GM12878 (cell line): ENCODE measurements around the gene GLA. TPM values are rescaled to one million over a fixed set of nuclear protein-coding genes. Genes with fewer than 3 reads are reported as not detected.

Experiments
- ATAC-seq: fragments of 200-7000 bp; cut with Tn5 transposase; 3 replicates; pipeline ENCODE4 v1.9.1; 2020; ENCODE audit warnings: mild to moderate bottlenecking, moderate library complexity
- BruUV-seq: library from RNA; stranded (reverse); fragments of 400-500 nt; replicated peaks from 2 replicates; lab custom pipeline; 2021; lab: Mats Ljungman, UMichigan
- CTCF ChIA-PET: fragments of 300-600 bp; sonication (Branson Sonifier 250); formaldehyde crosslinking; extraction: SDS; loops from one replicate; lab custom pipeline; 2021; ENCODE audit warnings: inconsistent platforms; lab: Yijun Ruan, JAX
- POLR2A ChIA-PET: fragments of 350-600 bp; formaldehyde crosslinking; extraction: SDS; loops from one replicate; lab custom pipeline; 2021; ENCODE audit warnings: inconsistent platforms; lab: Charles Lee
- RAD21 ChIA-PET: fragments of 300-600 bp; sonication (Branson Sonifier 250); formaldehyde crosslinking; loops from one replicate; lab custom pipeline; 2023; ENCODE audit warnings: antibody characterized with exemption; ENCODE audit not compliant: unreplicated experiment; lab: Charles Lee
- SMC1A ChIA-PET: fragments of 300-600 bp; sonication (Branson Sonifier 250); formaldehyde crosslinking; loops from one replicate; lab custom pipeline; 2023; ENCODE audit not compliant: unreplicated experiment, uncharacterized antibody; lab: Charles Lee
- DNase-seq: peaks from one replicate; pipeline ENCODE4 v3.0.0-alpha.2; 2011; ENCODE audit warnings: low read depth, low spot score
- FAIRE-seq: peaks from 3 replicates; lab custom pipeline; 2011; peaks lifted over from hg19 to GRCh38; lab: Jason Lieb, UNC
- H2AFZ ChIP-seq: 2 replicates; pipeline ENCODE4 v1.6.0; 2011; ENCODE audit warnings: low read depth, low read length, control low read depth; ENCODE audit not compliant: control insufficient read depth
- H3K27ac ChIP-seq: 2 replicates; pipeline ENCODE4 v1.5.1; 2011; ENCODE audit warnings: control low read depth; ENCODE audit not compliant: control insufficient read depth, insufficient read depth
- H3K27me3 ChIP-seq, 2 experiments: replicated peaks in 1 of 2; 2 replicates each; pipeline versions ENCODE4 v1.6.0 to v1.6.1; 2011; ENCODE audit warnings: low read length in 1 of 2; ENCODE audit not compliant: control insufficient read depth in 2 of 2, insufficient read depth in 2 of 2
- H3K36me3 ChIP-seq, 2 experiments: 2 replicates each; pipeline ENCODE4 v1.5.1; 2011; ENCODE audit warnings: low read length in 1 of 2; ENCODE audit not compliant: control insufficient read depth in 2 of 2, insufficient read depth in 2 of 2
- H3K4me1 ChIP-seq: 2 replicates; pipeline ENCODE4 v1.6.1; 2011; ENCODE audit warnings: mild to moderate bottlenecking, low read length, moderate library complexity, mixed read lengths; ENCODE audit not compliant: control insufficient read depth, insufficient read depth
- H3K4me2 ChIP-seq: 2 replicates; pipeline ENCODE4 v1.6.0; 2011; ENCODE audit warnings: control low read depth; ENCODE audit not compliant: control insufficient read depth, insufficient read depth
- H3K4me3 ChIP-seq: fragments of 200-600 bp; sonication (generic); 2 replicates; pipeline ENCODE4 v1.5.1; 2016
- H3K79me2 ChIP-seq: 2 replicates; pipeline ENCODE4 v1.6.0; 2011; ENCODE audit warnings: low read length; ENCODE audit not compliant: control insufficient read depth, insufficient read depth
- H3K9ac ChIP-seq: 2 replicates; pipeline ENCODE4 v1.8.0; 2011; ENCODE audit warnings: low read length, control low read depth, mixed read lengths; ENCODE audit not compliant: control insufficient read depth, insufficient read depth
- H3K9me3 ChIP-seq: replicated peaks from 3 replicates; pipeline ENCODE4 v1.5.1; 2011; ENCODE audit warnings: mild to moderate bottlenecking, low read length; ENCODE audit not compliant: control insufficient read depth, insufficient read depth
- H4K20me1 ChIP-seq: 2 replicates; pipeline ENCODE4 v1.6.0; 2011; ENCODE audit not compliant: control insufficient read depth, insufficient read depth
- BMI1 ChIP-seq: fragments of 450-650 bp; IDR thresholded peaks from 2 replicates; pipeline ENCODE4 v1.6.1; 2016; ENCODE audit warnings: mild to moderate bottlenecking, moderate library complexity, borderline replicate concordance
- MEF2B ChIP-seq: fragments of 450-650 bp; IDR thresholded peaks from 2 replicates; pipeline ENCODE4 v1.6.1; 2018; ENCODE audit warnings: mild to moderate bottlenecking, moderate library complexity; ENCODE audit not compliant: partially characterized antibody, poor library complexity, severe bottlenecking
- POLR2AphosphoS5 ChIP-seq: IDR thresholded peaks from 2 replicates; pipeline ENCODE4 v1.6.1; 2011; ENCODE audit warnings: mild to moderate bottlenecking, low read length, inconsistent platforms
- SMAD5 ChIP-seq: IDR thresholded peaks from 2 replicates; pipeline ENCODE4 v1.6.1; 2016; ENCODE audit warnings: antibody characterized with exemption, low read depth
- SUZ12 ChIP-seq: fragments of 200-600 bp; sonication (generic); IDR thresholded peaks from one replicate; pipeline ENCODE4 v1.6.1; 2018; ENCODE audit warnings: antibody characterized with exemption, mild to moderate bottlenecking; ENCODE audit not compliant: unreplicated experiment
- ZNF217 ChIP-seq: fragments of 450-650 bp; IDR thresholded peaks from 2 replicates; pipeline ENCODE4 v1.6.1; 2017; ENCODE audit warnings: antibody characterized with exemption, mild to moderate bottlenecking
- ZNF384 ChIP-seq: IDR thresholded peaks from 2 replicates; pipeline ENCODE4 v1.6.1; 2012; ENCODE audit warnings: low read depth, mild to moderate bottlenecking, low read length, improper control_type of control experiment, borderline replicate concordance
- WGBS: methylation state at CpG from one replicate; pipeline ENCODE4 v1.1.6; 2016; ENCODE audit warnings: low lambda C conversion rate; ENCODE audit not compliant: insufficient replicate concordance, insufficient coverage; ENCODE audit errors: missing lambda C conversion rate; 5-methylcytosine and 5-hydroxymethylcytosine counted together
- in situ Hi-C: fragments of 300-500 bp; cut with MboI; formaldehyde crosslinking; loops from 9 replicates; pipeline ENCODE4 v1.14.3; 2018; ENCODE audit warnings: mixed read lengths
- intact Hi-C: fragments of 100-400 bp; cut with micrococcal nuclease; formaldehyde crosslinking; loops from one replicate; pipeline ENCODE4 v1.14.2; 2022; ENCODE audit not compliant: unreplicated experiment
- polyA plus RNA-seq, 11 experiments: library from polyadenylated mRNA; depleted of rRNA in 4 of 11; unstranded in 6 of 11; stranded (reverse) in 5 of 11; fragments of >200 nt; fragmentation: Nextera tagmentation in 4 of 11; fragmentation: Illumina TruSeq in 1 of 11; extraction: Ambion mirVana in 4 of 11; extraction: Trizol in 1 of 11; gene quantifications; 1 replicate in 1 of 11; 2 replicates in 10 of 11; pipeline versions ENCODE4 v1.2.1 to v1.2.3, GENCODE V29; 2011 to 2016; ENCODE audit warnings: inconsistent platforms in 2 of 11, missing spikeins in 2 of 11, low read depth in 1 of 11
- total RNA-seq, 4 experiments: library from RNA; depleted of rRNA in 3 of 4; stranded (reverse); fragments of >200 nt in 3 of 4; fragmentation: Illumina TruSeq in 1 of 4; extraction: Trizol in 1 of 4; gene quantifications; 2 replicates each; pipeline versions ENCODE4 v1.2.1 to v1.2.3, GENCODE V29; 2013 to 2021

The GLA gene
- total and polyA plus RNA-seq, 10 of the 15 experiments (the other 5 are each of a cell fraction or from before 2014, with no cell fraction given): 23.8 to 66.4 (median 29.1) TPM

GRCh38 chrX:101395789-101396188 is 11.9 kb downstream of the GLA start:
- no peak for TF ChIP-seq SUZ12
- Histone ChIP-seq H3K9me3 (no peaks in the 10 kb centered on the region), H3K4me1 (no peaks in the 10 kb centered on the region), H3K4me2 (no peak overlapping the region), H2AFZ (no peak overlapping the region), H3K9ac (no peak overlapping the region), H3K27me3 (no peaks in the 10 kb centered on the region), H3K79me2 (peaks cover 27% of the 10 kb centered on the region), H3K27ac (no peak overlapping the region), H4K20me1 (no peaks in the 10 kb centered on the region), H3K4me3 (no peak overlapping the region), H3K36me3 (no peaks in the 10 kb centered on the region; a peak in 1 of 4 replicates)
- CTCF ChIA-PET: no interaction called here
- RAD21 ChIA-PET: interaction anchor here (0.7 to 1.6 kb wide), 4 partner anchors 10 to 46 kb away, joined by 3 to 4 read pairs (median 3); partner anchors contain the start of genes BTK and TIMM8A
- ATAC-seq: peak; percentile 14
- SMC1A ChIA-PET: interaction anchor here (0.5 to 1.3 kb wide), 4 partner anchors 11 to 191 kb away, joined by 3 to 5 read pairs (median 4); no protein-coding TSS in a partner anchor
- intact Hi-C loops (no loop called here), in situ Hi-C loops (no loop called here)
- BruUV-seq: no TSS peak
- WGBS: 90% methylated on average over 1 of the region's 1 CpG
- POLR2A ChIA-PET: interaction anchor here (0.9 to 2.2 kb wide), 3 partner anchors 9 to 28 kb away, joined by 4 to 6 read pairs (median 5); no protein-coding TSS in a partner anchor
- FAIRE-seq: no peak
- no peak for DNase-seq

- peaks cover 27% of the 10 kb centered on the region for H3K79me2 ChIP-seq
- H3K27ac ChIP-seq: no peak overlapping the region
- in situ Hi-C loops (no loop called here), intact Hi-C loops (loop anchor here (5.0 kb wide), 1 partner anchor 572 kb away; the partner anchor contains the start of gene CSTF2)
- CTCF ChIA-PET: no interaction called here
- SMC1A ChIA-PET: interaction anchor here (1.0 to 1.3 kb wide), 2 partner anchors 9 to 47 kb away, joined by 3 read pairs; no protein-coding TSS in a partner anchor
- H3K4me3 ChIP-seq: no peak overlapping the region
- FAIRE-seq: no peak
- H3K4me1 ChIP-seq: no peaks in the 10 kb centered on the region
- no peaks in the 10 kb centered on the region for H3K9me3 ChIP-seq
- no peaks in the 10 kb centered on the region; a peak in 1 of 4 replicates for H3K36me3 ChIP-seq
- no peaks in the 10 kb centered on the region for H3K27me3 ChIP-seq
- RAD21 ChIA-PET: interaction anchor here (0.6 to 0.8 kb wide), 2 partner anchors 9 to 37 kb away, joined by 3 to 4 read pairs; no protein-coding TSS in a partner anchor
- no peak for DNase-seq
- H4K20me1 ChIP-seq: no peaks in the 10 kb centered on the region
- POLR2A ChIA-PET: interaction anchor here (0.6 to 2.2 kb wide), 4 partner anchors 8 to 24 kb away, joined by 3 to 5 read pairs (median 3); partner anchors contain the start of genes BTK and GLA
- H3K9ac ChIP-seq: no peak overlapping the region
- no peak for ATAC-seq
- H3K4me2 ChIP-seq: no peak overlapping the region
- BruUV-seq: no TSS peak
- TF ChIP-seq BMI1 (no peak), SMAD5 (no peak), MEF2B (no peak), ZNF217 (no peak), POLR2AphosphoS5 (0 out of 2 replicates have a peak, but pooled peaks have one; percentile 29), ZNF384 (no peak)
- no peak overlapping the region for H2AFZ ChIP-seq
Observed at GRCh38 chrX:101394372-101394771, 13.4 kb downstream of the GLA start.
